ENCODE data around the gene REXO2. TPM values are rescaled to one million over a fixed set of nuclear protein-coding genes. Genes with fewer than 3 reads are reported as not detected.

REXO2 gene
- total and polyA plus RNA-seq, 2 of the 4 experiments (the other 2 are of a cell fraction), result 179 to 255 TPM

DNA sequence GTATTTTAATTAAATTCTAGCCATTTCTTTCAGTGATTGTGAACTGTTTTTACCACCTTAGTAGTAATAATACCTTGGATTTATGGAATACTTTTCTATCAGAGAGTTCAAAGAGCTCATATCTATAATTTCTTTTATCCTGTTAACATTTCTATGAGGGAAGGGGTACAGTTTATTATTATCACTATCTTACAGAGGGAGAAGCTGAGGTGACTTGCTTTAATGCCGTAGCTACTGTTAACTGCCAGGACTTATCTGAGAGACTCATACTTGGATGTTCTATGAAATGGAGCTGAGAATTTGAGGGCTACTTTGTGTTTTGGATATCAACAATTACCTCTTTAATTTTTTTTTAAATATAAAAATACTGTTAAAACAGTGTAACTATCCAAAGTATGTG is 3.3 kb downstream of the REXO2 start:
- dilution Hi-C loops (cut with HindIII; ENCODE audit: low sequenced_read_pairs, unreplicated experiment), result no loop called here
- Histone ChIP-seq H2AFZ (replicated peaks; ENCODE audit: low read length, poor library complexity) (no peak overlapping the region), H2AK9ac (replicated peaks; ENCODE audit: low read depth, low read length, poor library complexity) (no peak overlapping the region), H4K8ac (ENCODE audit: low read depth in 2 of 2, low read length in 2 of 2) (no peak overlapping the region), H3K9ac (ENCODE audit: low read depth, low read length) (no peak overlapping the region), H3K56ac (ENCODE audit: extremely low read depth, insufficient read depth, low read length) (no peak overlapping the region), H2BK120ac (ENCODE audit: low read depth, low read length) (no peak overlapping the region), H3K4me1 (ENCODE audit: control insufficient read depth, insufficient read depth, low read length) (peaks cover 12% of the 10 kb centered on the region), H2BK15ac (ENCODE audit: low read depth, low read length) (no peak overlapping the region), H2BK5ac (ENCODE audit: low read depth, low read length, poor library complexity, severe bottlenecking) (no peak overlapping the region), H3K9me1 (ENCODE audit: insufficient read depth, low read length) (peaks cover 8% of the 10 kb centered on the region; the same call in 1 of the 2 replicates), H3K4me3 (ENCODE audit: insufficient read depth, low read depth, low read length) (no peak overlapping the region), H3K4me2 (ENCODE audit: low read depth, low read length) (no peak overlapping the region), H3K27ac (ENCODE audit: insufficient read depth, low read length) (no peak overlapping the region), H4K5ac (ENCODE audit: low read depth, low read length) (no peak overlapping the region), H2AK5ac (ENCODE audit: low read depth, low read length) (no peak overlapping the region), H3K23ac (ENCODE audit: low read depth, low read length) (no peak overlapping the region), H3K27me3 (ENCODE audit: control insufficient read depth, insufficient read depth, low read length) (no peaks in the 10 kb centered on the region), H3K36me3 (ENCODE audit: control insufficient read depth, insufficient read depth, low read length) (peaks cover 8% of the 10 kb centered on the region), H3K79me1 (ENCODE audit: low read depth in 1 of 2, low read length in 2 of 2) (peaks cover 18 to 57% of the 10 kb centered on the region in 2 experiments; a peak in 3 of 4 replicates), H4K20me1 (ENCODE audit: insufficient read depth, low read length) (peaks cover 8% of the 10 kb centered on the region), H3K14ac (replicated peaks; ENCODE audit: low read depth, low read length) (no peak overlapping the region), H4K91ac (ENCODE audit: insufficient read depth, low read depth, low read length) (no peak overlapping the region), H3K4ac (ENCODE audit: low read depth, low read length) (no peak overlapping the region), H2BK20ac (ENCODE audit: low read depth, low read length) (no peak overlapping the region), H3K18ac (ENCODE audit: low read depth, low read length) (no peak overlapping the region), H3K9me3 (ENCODE audit: control insufficient read depth, insufficient read depth, low read length) (no peaks in the 10 kb centered on the region)
- CTCF ChIA-PET, result interaction anchor here (0.5 to 1.2 kb wide), 2 partner anchors 102 to 119 kb away, joined by 3 to 4 read pairs; no protein-coding TSS in a partner anchor
- no TSS peak for BruUV-seq (replicated peaks)
- POLR2A ChIA-PET (ENCODE audit: unreplicated experiment), result no interaction called here
- in situ Hi-C loops (cut with MboI; ENCODE audit: low sequenced_read_pairs), result loop anchor here (10.0 kb wide), 1 partner anchor 88 kb away; no protein-coding TSS in a partner anchor
- ATAC-seq (ENCODE audit: low read depth), result no peak
- intact Hi-C loops (cut with micrococcal nuclease), result no loop called here
- no CpG with 5 or more reads among the region's 1 CpG for WGBS, 2 experiments (ENCODE audit: extremely low coverage in 2 of 2, insufficient read length in 1 of 2)
- no peak for TF ChIP-seq RFX5 (IDR thresholded peaks at IDR 0.05; ENCODE audit: low read depth, low read length)
- no peak for DNase-seq
